SK-N-SH treated with all-trans-retinoic acid at 6 μM for 48 hours (cell line): Measurements from ENCODE around the gene TAF3.
"Not testable (repeated sequence)": the region's sequence is repeated elsewhere in the genome, so short reads cannot be mapped to it uniquely, and the experiment has no call there.

Source experiments
- ATAC-seq: fragments of 200-7000 bp; cut with Tn5 transposase; 3 replicates; pipeline ENCODE4 v1.9.1; 2020; ENCODE audit warnings: mild to moderate bottlenecking, moderate library complexity
- ARNTL ChIP-seq: fragments of 450-650 bp; formaldehyde crosslinking; IDR thresholded peaks from 2 replicates; pipeline ENCODE4 v1.5.0; 2020; ENCODE audit warnings: low read depth, mild to moderate bottlenecking, moderate library complexity, borderline replicate concordance
- BACH2 ChIP-seq: fragments of 250-450 bp; sonication (Bioruptor Pico); IDR thresholded peaks from 2 replicates; pipeline ENCODE4 v1.9.0; 2021; ENCODE audit warnings: mild to moderate bottlenecking, borderline replicate concordance
- CSDC2 ChIP-seq: fragments of 250-450 bp; sonication (Bioruptor Pico); IDR thresholded peaks from 2 replicates; pipeline ENCODE4 v1.5.0; 2020; ENCODE audit warnings: mild to moderate bottlenecking, moderate library complexity
- CSRNP3 ChIP-seq: fragments of 250-450 bp; sonication (Bioruptor Pico); IDR thresholded peaks from 2 replicates; pipeline ENCODE4 v1.5.1; 2021; ENCODE audit warnings: mild to moderate bottlenecking, moderate library complexity
- GLIS3 ChIP-seq: fragments of 250-450 bp; sonication (Bioruptor Pico); IDR thresholded peaks from 2 replicates; pipeline ENCODE4 v1.5.0; 2020; ENCODE audit warnings: mild to moderate bottlenecking, moderate library complexity
- ISL1 ChIP-seq: fragments of 250-450 bp; sonication (Bioruptor Pico); IDR thresholded peaks from 2 replicates; pipeline ENCODE4 v2.1.2; 2022; ENCODE audit warnings: mild to moderate bottlenecking, moderate library complexity
- OSR1 ChIP-seq: fragments of 250-450 bp; sonication (Bioruptor Pico); IDR thresholded peaks from 2 replicates; pipeline ENCODE4 v1.8.0; 2022; ENCODE audit warnings: moderate library complexity, mild to moderate bottlenecking, inconsistent platforms
- PATZ1 ChIP-seq: fragments of 250-450 bp; sonication (Bioruptor Pico); IDR thresholded peaks from 2 replicates; pipeline ENCODE4 v1.8.0; 2020; ENCODE audit warnings: mild to moderate bottlenecking, moderate library complexity, borderline replicate concordance
- POU6F1 ChIP-seq: fragments of 250-450 bp; sonication (Bioruptor Pico); IDR thresholded peaks from 2 replicates; pipeline ENCODE4 v1.8.0; 2021; ENCODE audit warnings: low read depth, mild to moderate bottlenecking, moderate library complexity, borderline replicate concordance
- PPARA ChIP-seq: fragments of 250-450 bp; sonication (Bioruptor Pico); IDR thresholded peaks from 2 replicates; pipeline ENCODE4 v1.5.0; 2020; ENCODE audit warnings: mild to moderate bottlenecking, borderline replicate concordance
- RARB ChIP-seq: fragments of 250-450 bp; sonication (Bioruptor Pico); IDR thresholded peaks from 2 replicates; pipeline ENCODE4 v1.8.0; 2021; ENCODE audit warnings: mild to moderate bottlenecking, moderate library complexity
- SNAI2 ChIP-seq: fragments of 250-450 bp; sonication (Bioruptor Pico); IDR thresholded peaks from 2 replicates; pipeline ENCODE4 v1.5.0; 2020; ENCODE audit warnings: mild to moderate bottlenecking, moderate library complexity
- TCF4 ChIP-seq: fragments of 250-450 bp; sonication (Bioruptor Pico); IDR thresholded peaks from 2 replicates; pipeline ENCODE4 v1.8.0; 2021; ENCODE audit warnings: mild to moderate bottlenecking, moderate library complexity, borderline replicate concordance
- TOX ChIP-seq: fragments of 250-450 bp; sonication (Bioruptor Pico); IDR thresholded peaks from 2 replicates; pipeline ENCODE4 v1.8.0; 2021; ENCODE audit warnings: mild to moderate bottlenecking, moderate library complexity, borderline replicate concordance
- TSHZ2 ChIP-seq: fragments of 250-450 bp; sonication (Bioruptor Pico); IDR thresholded peaks from 2 replicates; pipeline ENCODE4 v1.5.0; 2020; ENCODE audit warnings: mild to moderate bottlenecking, moderate library complexity
- ZC3H10 ChIP-seq: fragments of 250-450 bp; sonication (Bioruptor Pico); IDR thresholded peaks from 2 replicates; pipeline ENCODE4 v1.5.1; 2021; ENCODE audit warnings: mild to moderate bottlenecking, moderate library complexity
- ZFP3 ChIP-seq: fragments of 250-450 bp; sonication (Bioruptor Pico); IDR thresholded peaks from 2 replicates; pipeline ENCODE4 v1.5.0; 2020; ENCODE audit warnings: mild to moderate bottlenecking, moderate library complexity
- ZFP30 ChIP-seq: fragments of 450-650 bp; formaldehyde crosslinking; IDR thresholded peaks from 2 replicates; pipeline ENCODE4 v1.5.0; 2022; ENCODE audit warnings: mild to moderate bottlenecking, moderate library complexity
- ZNF565 ChIP-seq: fragments of 450-650 bp; formaldehyde crosslinking; conservative IDR thresholded peaks from 2 replicates; pipeline ENCODE4 v1.5.0; 2020; ENCODE audit warnings: low read depth, mild to moderate bottlenecking, moderate library complexity
- ZNF70 ChIP-seq: fragments of 450-650 bp; formaldehyde crosslinking; IDR thresholded peaks from 2 replicates; pipeline ENCODE4 v1.5.0; 2020; ENCODE audit warnings: mild to moderate bottlenecking, moderate library complexity
- ZNF8 ChIP-seq: fragments of 450-650 bp; formaldehyde crosslinking; IDR thresholded peaks from 2 replicates; pipeline ENCODE4 v1.5.0; 2020; ENCODE audit warnings: mild to moderate bottlenecking, moderate library complexity

TAF3 gene

GRCh38 chr10:7818295-7819120, at the start of gene TAF3:
TAF3 (plus strand) TSS chr10:7818505; CDS start chr10:7818710, 205 bp downstream.
- ATAC-seq = peak; percentile 87
- TF ChIP-seq PPARA = no peak
- TF ChIP-seq ZNF70 (CRISPR knock-in tag) = no peak
- TF ChIP-seq ZFP30 = no peak
- TF ChIP-seq TCF4 = no peak
- TF ChIP-seq TOX (CRISPR knock-in tag) = no peak
- TF ChIP-seq GLIS3 (CRISPR knock-in tag) = no peak
- TF ChIP-seq BACH2 (CRISPR knock-in tag) = no peak
- TF ChIP-seq CSDC2 = no peak
- no peak for TF ChIP-seq RARB
- TF ChIP-seq PATZ1 (CRISPR knock-in tag) = no peak
- no peak for TF ChIP-seq POU6F1 (CRISPR knock-in tag)
- TF ChIP-seq TSHZ2 (CRISPR knock-in tag) = no peak
- TF ChIP-seq ISL1 (CRISPR knock-in tag) = no peak

- TF ChIP-seq POU6F1 (CRISPR knock-in tag) (no peak), ZNF565 (no peak), ARNTL (CRISPR knock-in tag) (no peak), ZFP3 (no peak), OSR1 (CRISPR knock-in tag) (no peak), CSDC2 (no peak), ZNF70 (CRISPR knock-in tag) (no peak)
- ATAC-seq = no peak
These were observed 44.2 kb upstream of the TAF3 start for GRCh38 chr10:7773845-7774801.

- no peak for ATAC-seq
- TF ChIP-seq ZC3H10 = no peak
- no peak for TF ChIP-seq TOX (CRISPR knock-in tag)
- TF ChIP-seq CSDC2 = no peak
- TF ChIP-seq ZNF70 (CRISPR knock-in tag) = no peak
- TF ChIP-seq GLIS3 (CRISPR knock-in tag) = no peak
- no peak for TF ChIP-seq BACH2 (CRISPR knock-in tag)
- TF ChIP-seq ZFP3 = no peak
- TF ChIP-seq TCF4 = no peak
- TF ChIP-seq ZNF565 = no peak
- TF ChIP-seq CSRNP3 = no peak
- no peak for TF ChIP-seq SNAI2 (CRISPR knock-in tag)
- no peak for TF ChIP-seq ZNF8 (CRISPR knock-in tag)
- TF ChIP-seq ZFP30 = no peak
- no peak for TF ChIP-seq PPARA
- TF ChIP-seq ISL1 (CRISPR knock-in tag) = no peak
- no peak for TF ChIP-seq PATZ1 (CRISPR knock-in tag)
- TF ChIP-seq RARB = no peak
- no peak for TF ChIP-seq ARNTL (CRISPR knock-in tag)
- TF ChIP-seq, all 23 proteins: peak for 0
These were observed 41.5 kb upstream of the TAF3 start for GRCh38 chr10:7776777-7777176.

GRCh38 chr10:7782194-7782593, 36.1 kb upstream of the TAF3 start:
- not testable (repeated sequence) for ATAC-seq
